Lower leg skin (tissue), 3 donors: ENCODE data around the gene PSMD1.

ENCODE experiments used
- POLR2A ChIP-seq, 2 donors: fragments of 450-650 bp; IDR thresholded peaks; one replicate each; pipeline ENCODE4 v1.6.1; 2016 to 2017; ENCODE audit warnings: antibody characterized with exemption in 2 of 2, mild to moderate bottlenecking in 1 of 2, moderate library complexity in 1 of 2
- TF ChIP-seq, protein P1 (sequence below), 3 donors: fragments of 450-650 bp; IDR thresholded peaks; one replicate each; pipeline ENCODE4 v1.5.1; 2016; ENCODE audit warnings: antibody characterized with exemption in 3 of 3, mild to moderate bottlenecking in 3 of 3, moderate library complexity in 2 of 3

DNA sequence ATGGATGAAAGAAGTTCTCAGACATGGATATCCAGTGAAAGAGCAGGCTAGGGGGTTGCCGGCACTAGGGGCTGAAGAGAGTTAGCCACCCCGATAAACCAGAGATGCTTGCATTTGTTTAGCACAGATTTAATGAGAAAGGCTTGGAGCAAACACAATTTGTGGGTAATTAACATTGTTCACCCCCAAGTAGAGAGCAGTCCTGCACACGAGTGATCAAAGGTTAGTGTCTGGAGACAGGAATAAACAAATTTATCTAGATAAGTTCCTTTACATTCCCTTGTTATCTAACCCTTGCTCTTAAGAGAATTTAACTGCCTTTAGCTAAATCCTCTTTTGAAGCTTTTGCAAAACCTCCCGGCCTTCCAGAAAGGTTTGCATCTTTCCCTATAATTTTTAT is 44.3 kb downstream of the PSMD1 start:
- TF ChIP-seq, protein P1, sequence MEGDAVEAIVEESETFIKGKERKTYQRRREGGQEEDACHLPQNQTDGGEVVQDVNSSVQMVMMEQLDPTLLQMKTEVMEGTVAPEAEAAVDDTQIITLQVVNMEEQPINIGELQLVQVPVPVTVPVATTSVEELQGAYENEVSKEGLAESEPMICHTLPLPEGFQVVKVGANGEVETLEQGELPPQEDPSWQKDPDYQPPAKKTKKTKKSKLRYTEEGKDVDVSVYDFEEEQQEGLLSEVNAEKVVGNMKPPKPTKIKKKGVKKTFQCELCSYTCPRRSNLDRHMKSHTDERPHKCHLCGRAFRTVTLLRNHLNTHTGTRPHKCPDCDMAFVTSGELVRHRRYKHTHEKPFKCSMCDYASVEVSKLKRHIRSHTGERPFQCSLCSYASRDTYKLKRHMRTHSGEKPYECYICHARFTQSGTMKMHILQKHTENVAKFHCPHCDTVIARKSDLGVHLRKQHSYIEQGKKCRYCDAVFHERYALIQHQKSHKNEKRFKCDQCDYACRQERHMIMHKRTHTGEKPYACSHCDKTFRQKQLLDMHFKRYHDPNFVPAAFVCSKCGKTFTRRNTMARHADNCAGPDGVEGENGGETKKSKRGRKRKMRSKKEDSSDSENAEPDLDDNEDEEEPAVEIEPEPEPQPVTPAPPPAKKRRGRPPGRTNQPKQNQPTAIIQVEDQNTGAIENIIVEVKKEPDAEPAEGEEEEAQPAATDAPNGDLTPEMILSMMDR (IDR thresholded peaks at IDR 0.05) = no peak
- no peak for TF ChIP-seq POLR2A (IDR thresholded peaks at IDR 0.05)
